ENCODE data around the gene DPEP2NB. TPM values are rescaled to one million over a fixed set of nuclear protein-coding genes. Genes with fewer than 3 reads are reported as not detected.
"Not testable (repeated sequence)": the region's sequence is repeated elsewhere in the genome, so short reads cannot be mapped to it uniquely, and the experiment has no call there.

The DPEP2NB gene, protein sequence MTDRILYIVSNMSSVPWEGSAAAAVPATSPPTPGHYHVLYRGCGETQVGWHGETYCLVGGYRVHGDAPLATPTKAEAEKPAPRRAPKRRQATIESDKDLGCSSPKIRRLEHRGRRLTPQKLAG
- total RNA-seq = not detected
- long read RNA-seq, donor 1 = 0 reads
- long read RNA-seq, donor 2 = 0 reads

DNA sequence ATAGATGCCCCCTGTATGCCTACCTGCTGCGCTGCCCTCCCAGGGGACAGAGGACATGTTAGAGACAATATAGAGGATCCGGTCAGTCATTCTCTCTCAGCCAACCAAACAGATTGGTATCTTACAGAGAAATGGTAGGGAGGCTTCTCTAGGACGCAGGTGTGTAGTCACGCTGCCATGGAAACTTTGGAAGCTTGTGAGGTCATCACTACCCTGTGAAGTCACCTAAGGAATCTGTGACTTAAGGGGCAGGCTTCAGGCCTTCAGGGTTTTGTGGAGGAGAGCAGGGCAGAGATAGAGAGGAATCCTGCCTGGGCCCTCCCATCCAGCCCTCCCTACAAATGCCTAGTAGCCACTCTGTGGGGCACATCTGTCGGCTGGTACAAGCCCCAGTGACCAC, at the start of gene DPEP2NB:
TSS of gene DPEP2NB (minus strand) at position 231 of the 400 bp plus-strand sequence. CDS start at position 90, 141 bp downstream.
- intact Hi-C loops (cut with DNase I) = no loop called here
- DNase-seq (ENCODE audit: low spot score) = no peak

DNA sequence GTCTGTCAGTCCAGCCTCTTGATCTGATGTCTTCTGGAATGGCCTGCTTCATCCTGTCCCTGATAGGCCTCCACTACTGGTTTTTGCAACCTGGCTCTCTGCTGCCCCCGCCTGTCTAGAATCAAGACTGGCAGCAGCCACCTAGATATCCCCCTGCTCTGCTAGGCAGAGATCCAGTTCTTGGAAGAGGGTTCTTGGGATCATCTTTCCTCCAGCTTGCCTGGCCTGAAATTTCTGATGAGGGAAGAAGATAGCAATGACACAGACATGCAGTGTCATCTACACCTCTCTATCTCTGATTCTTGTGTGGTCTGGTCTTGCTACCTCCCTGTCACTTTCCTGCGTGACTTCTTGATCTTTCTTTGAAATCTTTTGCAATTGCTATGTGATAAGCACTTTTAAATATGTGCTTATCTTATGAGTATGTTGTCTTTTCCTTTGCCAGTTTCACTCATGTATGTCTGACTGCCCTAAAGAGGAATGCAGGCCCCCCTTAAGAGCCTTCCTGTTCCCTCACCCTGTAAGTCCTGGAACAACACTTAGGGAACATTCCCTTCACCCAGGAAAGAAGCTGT, 49.2 kb upstream of the DPEP2NB start:
- peak; percentile 86 for DNase-seq (ENCODE audit: low spot score)
- intact Hi-C loops (cut with DNase I) = no loop called here

DNA sequence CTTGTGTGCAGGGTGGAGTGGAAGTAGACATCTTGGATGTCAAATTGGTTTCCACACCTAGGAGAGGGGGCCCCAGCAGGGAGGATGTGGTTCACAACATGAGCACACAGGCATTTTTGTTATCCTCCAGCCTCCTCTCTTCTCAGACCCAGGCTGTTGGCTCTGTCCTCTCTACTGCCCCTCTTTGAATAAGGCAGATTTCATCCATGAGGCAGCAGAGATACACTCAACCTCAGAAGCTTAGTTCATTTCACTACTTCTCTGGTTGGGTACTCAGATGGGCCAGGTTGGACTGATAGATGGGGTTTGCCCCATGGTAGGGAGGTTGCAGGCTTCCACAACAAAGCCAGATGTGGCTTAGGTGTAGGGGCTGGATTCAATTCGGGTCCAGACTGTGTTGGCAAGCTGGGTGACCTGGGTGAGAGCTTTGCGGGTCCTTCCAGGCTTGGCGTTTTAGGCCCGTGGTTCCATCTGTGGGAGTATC, 47.2 kb upstream of the DPEP2NB start:
- DNase-seq (ENCODE audit: low spot score) = no peak
- intact Hi-C loops (cut with DNase I) = no loop called here

DNA sequence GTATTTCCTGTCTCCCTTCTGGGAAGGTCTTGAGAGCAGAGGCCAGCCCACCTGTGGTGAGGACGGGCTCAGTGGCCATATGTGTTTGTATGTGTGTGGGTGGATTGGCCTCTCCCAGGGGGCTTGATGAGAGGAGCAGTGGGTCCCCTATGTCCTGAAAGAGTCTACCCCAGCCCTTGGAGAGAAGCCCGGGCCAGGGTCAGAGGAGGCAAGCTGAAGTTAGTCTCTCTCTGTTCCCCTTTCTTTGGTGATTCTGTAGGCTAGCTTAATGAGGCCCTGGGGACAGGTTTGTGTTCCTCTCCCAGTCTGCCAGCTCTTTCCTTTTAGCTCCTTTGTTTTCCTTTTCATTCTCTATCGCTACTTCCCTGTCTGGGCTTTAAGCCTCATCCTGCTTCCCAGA, 45.7 kb upstream of the DPEP2NB start:
- DNase-seq (ENCODE audit: low spot score) = no peak
- intact Hi-C loops (cut with DNase I) = no loop called here

DNA sequence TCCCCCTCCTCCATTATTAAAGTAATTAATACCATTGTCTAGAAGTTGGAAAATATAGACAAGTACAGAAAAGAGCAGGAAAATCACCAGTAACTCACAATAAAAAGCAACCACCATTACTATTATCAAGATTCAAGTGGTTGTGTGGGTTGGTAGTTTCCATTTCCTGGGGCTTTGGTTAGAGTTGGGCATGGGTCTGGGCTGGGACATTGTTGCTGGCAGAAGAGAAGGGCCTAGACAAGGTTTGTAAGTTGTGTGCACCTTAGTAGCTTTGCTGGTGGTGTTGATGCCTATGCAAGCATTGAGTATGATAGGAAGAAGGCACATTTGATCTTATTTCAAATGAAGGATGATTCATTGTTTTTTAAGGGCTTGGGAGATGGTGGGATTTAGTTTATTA, 44.1 kb upstream of the DPEP2NB start:
- intact Hi-C loops (cut with DNase I) = no loop called here
- no peak for DNase-seq (ENCODE audit: low spot score)

DNA sequence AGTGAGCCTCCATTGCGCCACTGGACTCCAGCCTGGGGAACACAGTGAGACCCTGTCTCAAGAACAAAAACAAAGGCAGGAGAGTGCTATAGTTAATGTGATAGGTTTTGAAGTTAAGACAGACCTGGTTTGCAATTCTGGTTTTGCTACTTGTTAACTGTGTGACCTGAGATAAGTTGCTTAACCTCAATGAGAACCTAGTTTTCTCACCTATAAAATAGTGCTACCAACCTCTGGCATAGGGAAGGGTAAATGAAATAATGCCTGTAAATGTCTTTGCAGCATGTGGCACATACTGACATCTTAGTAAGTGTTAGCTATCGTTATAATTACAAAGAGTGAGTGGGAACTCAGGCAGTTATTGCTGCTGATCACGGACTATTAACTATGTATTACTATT, 39.7 kb upstream of the DPEP2NB start:
- intact Hi-C loops (cut with DNase I) = no loop called here
- no peak for DNase-seq (ENCODE audit: low spot score)

DNA sequence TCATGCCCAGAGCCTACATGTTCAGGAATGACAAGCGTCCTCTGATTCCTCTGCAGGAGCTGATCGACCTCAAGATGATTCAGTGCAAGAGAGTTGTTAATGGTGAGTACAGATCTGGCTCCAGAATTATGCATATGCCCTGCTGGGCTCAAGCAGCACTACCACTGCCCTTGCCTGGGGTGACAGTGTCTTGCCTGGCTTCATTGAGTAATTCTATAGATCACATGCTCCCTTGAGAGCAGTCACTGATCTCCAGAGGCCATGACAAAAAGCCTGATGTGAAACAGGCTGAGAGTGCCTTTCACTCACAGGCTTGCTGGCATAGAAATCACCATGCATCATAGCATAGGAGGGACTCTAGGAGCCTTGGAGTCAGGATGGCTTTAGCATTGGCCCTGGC, 33.7 kb upstream of the DPEP2NB start:
- intact Hi-C loops (cut with DNase I) = loop anchor here in 1 of 2 donors (10.0 kb wide), 1 partner anchor 225 kb away; no protein-coding TSS in a partner anchor
- no peak for DNase-seq (ENCODE audit: low spot score)

DNA sequence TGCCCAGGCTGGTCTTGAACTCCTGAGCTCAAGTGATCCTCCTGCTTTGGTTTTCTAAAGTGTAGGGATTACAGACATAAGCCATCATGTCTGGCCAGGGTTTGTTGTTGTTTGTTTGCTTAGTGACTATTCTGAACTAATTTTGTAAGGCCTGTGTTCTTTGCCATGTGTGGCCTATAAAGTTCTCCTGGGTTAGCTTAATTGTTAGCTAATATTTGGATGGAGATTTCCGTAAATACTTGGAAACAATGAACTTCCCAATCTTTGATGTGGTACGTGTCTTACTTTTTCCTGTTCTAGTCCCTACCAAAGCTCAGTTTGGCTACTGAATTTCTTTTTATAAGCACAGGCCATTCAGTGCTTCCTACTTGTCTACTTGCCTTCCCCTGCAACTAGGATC, 32.3 kb upstream of the DPEP2NB start:
- DNase-seq (ENCODE audit: low spot score) = no peak
- intact Hi-C loops (cut with DNase I) = loop anchor here in 1 of 2 donors (10.0 kb wide), 1 partner anchor 223 kb away; no protein-coding TSS in a partner anchor

DNA sequence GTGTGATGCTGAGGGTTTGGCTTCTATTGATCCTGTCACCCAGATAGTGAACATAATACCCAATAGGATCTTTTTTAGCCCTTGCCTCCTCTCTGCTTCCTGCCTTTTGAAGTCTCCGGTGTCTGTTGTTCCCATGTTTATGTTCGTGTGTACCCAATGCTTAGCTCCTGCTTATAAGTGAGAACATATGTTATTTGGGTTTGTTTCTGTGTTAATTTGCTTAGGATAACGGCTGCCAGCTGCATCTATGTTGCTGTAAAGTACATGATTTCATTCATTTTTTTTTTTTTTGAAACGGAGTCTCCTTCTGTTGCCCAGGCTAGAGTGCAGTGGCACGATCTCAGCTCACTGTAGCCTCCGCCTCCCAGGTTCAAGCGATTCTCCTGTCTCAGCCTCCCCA, 30.4 kb upstream of the DPEP2NB start:
- DNase-seq (ENCODE audit: low spot score) = no peak
- intact Hi-C loops (cut with DNase I) = loop anchor here in 1 of 2 donors (10.0 kb wide), 1 partner anchor 221 kb away; no protein-coding TSS in a partner anchor

DNA sequence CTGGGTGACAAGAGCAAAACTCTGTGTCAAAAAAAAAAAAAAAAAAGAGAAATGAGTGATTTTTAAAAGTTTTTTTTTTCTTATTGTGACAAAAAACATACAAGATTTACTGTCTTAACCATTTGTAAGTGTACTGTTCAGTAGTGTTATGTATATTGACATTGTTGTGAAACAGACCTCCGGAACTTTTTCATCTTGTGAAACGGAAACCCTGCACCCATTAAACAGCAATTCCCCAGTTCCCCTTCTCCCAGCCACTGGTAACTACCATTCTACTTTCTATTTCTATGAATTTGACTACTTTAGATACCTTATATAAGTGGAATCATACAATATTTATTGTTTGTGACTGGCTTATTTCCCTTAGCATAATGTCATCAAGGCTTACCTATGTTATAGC, 26.1 kb upstream of the DPEP2NB start:
- no peak for DNase-seq (ENCODE audit: low spot score)
- intact Hi-C loops (cut with DNase I) = loop anchor here in 1 of 2 donors (5.0 to 10.0 kb wide), 2 partner anchors 49 to 217 kb away; no protein-coding TSS in a partner anchor

DNA sequence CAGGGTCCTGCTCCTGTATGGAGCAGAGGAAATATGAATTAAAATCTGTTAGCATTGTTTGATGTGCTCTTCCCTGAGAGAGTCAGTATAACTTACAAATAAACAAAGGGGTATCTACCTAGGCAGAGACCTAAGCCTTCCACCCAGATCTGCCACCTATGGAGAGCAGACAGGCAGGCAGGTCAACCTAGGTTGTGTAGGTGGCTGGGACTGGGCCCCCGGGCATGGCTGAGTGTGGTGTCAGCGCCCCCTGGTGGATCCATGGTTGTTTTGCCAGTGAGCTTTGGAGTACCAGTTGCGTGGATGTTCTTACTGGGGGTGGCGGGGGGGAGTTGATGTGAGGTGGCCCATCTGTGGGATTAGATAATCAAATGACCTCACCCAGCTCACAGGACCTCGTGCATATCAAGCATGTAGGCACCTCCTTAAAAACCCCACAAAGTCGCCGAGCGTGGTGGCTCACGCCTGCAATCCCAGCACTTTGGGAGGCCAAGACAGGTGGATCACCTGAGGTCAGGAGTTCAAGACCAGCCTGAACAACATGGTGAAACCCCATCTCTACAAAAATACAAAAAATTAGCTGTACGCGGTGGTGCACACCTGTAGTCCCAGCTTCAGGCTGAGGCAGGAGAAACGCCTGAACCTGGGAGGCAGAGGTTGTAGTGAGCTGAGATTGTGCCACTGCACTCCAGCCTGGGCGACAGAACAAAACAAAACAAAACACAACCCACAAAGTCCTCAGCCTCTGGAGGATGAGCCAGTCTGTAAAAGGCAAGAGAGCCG, 25.0 kb upstream of the DPEP2NB start:
- intact Hi-C loops (cut with DNase I) = loop anchor here in 1 of 2 donors (5.0 to 10.0 kb wide), 2 partner anchors 48 to 216 kb away; no protein-coding TSS in a partner anchor
- DNase-seq (ENCODE audit: low spot score) = peak; percentile 94

DNA sequence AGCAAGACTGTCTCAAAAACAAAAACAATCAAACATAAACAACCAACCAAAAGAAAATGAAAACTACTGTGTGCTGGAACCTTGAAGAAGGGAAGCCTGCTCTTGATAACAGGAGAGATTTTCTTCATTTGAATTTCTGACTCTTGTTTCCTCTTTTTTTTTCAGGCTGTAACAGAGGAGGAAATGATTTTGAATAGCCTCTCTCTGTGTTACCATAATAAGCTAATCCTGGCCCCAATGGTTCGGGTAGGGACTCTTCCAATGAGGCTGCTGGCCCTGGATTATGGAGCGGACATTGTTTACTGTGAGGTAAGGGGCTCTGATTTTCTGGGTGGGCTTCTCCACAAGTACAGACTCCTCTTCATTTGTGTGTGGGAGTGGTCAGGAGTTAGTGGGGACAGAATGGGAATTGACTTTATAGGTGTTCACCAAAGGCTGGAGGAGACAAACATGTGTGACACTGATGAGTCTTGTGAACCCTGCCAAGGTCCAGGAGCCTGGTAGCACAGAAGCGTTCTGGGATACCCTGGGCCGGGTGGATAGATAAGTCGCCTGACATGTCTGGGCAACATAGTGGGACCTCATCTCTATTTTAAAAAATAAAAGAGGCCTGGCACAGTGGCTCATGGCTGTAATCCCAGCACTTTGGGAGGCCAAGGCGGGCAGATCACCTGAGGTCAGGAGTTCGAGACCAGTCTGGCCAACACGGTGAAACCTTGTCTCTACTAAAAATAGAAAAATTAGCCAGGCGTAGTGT, 22.3 kb upstream of the DPEP2NB start:
- DNase-seq (ENCODE audit: low spot score) = no peak
- intact Hi-C loops (cut with DNase I) = no loop called here

DNA sequence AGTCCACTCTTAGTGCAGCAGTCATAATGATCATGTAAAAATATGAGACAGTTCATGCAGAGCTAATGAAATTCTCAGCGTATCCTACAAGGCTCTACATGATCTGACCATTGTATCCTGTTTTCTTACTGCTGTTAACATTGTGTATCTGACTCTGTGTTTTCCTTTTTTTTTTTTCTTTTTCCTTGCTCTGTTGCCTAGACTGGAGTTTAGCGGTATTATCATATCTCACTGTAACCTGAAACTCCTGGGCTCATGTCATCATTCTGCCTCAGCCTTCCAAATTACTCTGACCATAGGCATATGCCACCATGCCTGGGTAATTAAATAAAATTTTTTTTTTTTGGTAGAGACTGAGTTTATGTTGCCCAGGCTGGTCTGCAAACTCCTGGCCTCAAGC, 19.5 kb upstream of the DPEP2NB start:
- DNase-seq (ENCODE audit: low spot score) = no peak
- intact Hi-C loops (cut with DNase I) = no loop called here

DNA sequence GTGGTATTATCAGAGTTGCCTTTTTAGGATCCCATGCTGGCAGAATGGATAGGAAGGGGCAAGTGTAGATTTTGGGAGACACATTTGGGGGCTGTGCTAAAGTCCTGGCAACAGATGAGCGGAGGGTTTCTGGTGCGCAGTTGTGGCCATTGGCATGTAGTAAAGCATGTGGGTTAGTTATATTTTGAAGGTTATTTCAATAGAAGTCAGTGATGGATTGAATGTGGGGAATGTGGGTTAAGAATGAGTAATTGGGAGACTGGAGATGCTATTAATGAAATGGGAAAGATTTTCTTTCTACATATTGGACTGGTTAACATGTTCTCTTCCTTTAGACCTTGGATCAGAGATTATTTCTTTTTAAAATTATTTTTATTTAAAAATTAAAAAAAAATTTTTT, 17.4 kb upstream of the DPEP2NB start:
- DNase-seq (ENCODE audit: low spot score) = no peak
- intact Hi-C loops (cut with DNase I) = no loop called here

DNA sequence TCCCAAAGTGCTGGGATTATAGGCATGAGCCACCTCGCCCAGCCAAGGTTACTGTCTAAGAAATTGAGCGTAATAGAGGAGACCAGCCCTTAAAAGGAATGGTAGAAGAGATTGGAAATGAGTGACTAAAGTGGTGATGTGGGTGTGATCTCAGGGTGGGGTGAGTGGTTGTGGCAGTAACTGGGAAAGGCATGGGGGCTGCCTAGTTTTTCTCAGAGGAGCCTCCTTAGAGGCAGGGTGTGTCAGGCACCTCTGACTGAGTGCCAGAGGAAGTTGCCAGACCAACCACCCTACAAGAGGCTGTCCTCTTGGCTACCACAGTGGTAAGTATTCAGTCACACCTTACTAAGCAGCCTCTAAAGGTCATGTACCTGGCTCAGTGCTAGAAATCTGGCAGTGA, 16.2 kb upstream of the DPEP2NB start:
- intact Hi-C loops (cut with DNase I) = no loop called here

DNA sequence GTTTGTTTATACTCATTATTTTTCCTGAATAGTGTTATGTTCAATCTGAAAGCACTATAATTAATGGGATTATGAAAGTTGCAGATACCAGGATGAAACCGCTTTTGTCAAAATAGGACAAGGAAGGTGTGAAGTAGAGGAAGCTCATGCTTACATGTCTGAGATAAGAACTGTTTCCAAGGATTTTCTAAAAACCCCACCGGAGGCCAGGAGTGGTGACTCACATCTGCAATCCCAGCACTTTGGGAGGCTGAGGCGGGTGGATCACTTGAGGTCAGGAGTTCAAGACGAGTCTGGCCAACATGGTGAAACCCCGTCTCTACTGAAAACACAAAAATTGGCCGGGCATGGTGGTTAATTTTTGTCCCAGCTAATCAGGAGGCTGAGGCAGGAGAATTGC, 14.4 kb upstream of the DPEP2NB start:
- DNase-seq (ENCODE audit: low spot score); intact Hi-C loops (cut with DNase I): not testable (repeated sequence)

More for the DNA sequence above, 16.2 kb upstream of the DPEP2NB start:
- no peak for DNase-seq (ENCODE audit: low spot score)

DNA sequence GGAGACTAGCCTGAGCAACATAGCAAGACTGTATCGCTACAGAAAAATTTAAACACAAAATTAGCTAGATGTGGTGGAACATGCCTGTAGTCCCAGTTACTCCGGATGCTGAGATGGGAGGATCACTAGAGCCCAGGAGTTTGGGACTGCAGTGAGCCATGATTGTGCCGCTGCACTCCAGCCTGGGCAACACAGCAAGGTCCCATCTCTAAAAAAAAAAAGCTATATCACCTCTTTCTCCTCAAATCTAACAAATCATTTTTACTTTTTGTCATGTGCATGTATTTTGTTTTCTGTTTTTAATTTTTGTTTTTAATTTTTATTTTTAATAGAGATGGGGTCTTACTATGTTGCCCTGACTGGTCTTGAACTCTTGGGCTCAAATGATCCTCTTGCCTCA, 13.3 kb upstream of the DPEP2NB start:
- intact Hi-C loops (cut with DNase I) = no loop called here

DNA sequence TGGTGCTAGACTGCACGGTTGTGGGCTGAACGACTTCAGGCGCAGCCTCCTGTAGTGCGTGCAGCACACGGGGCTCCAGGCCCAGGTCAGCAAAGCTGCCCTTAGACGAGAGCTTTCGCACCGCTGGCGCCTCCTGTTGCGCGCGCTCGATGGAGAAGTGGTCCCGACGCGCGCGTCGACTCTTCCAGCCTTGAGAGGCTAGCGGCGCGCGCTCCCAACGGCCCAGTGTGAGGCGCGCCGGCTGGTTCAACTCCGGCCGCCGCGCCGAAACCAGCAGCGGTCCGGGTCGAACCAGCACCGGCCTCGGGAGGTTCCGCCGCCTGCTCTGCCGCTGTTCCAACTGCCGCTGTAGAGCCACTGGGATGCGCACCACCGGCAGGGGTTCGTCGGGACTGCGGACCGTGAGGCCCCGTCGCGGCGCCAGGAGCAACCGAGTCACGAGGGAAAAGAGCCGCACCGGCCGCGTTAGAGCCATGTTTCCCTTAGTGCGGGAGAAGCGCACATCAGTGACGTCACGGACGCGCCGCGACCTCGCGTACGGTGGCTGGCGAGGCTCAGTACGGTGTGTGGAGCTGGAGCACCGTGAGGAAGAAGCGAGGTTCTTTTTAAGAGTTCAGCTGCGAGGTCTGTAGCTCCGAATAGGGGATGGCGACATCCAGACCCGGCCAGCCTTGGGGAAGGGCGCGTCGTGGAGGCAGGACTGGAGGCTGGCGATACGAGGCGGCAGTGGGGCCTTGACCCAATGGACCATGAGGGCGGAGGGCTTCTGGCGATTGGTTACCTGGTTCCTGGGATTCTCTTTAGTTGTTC, 7.2 kb upstream of the DPEP2NB start, which contains the start of the genes DDX28 and DUS2:
TSS of gene DDX28 (minus strand) at position 505 of the 810 bp plus-strand sequence. CDS start at position 475, 30 bp downstream.
TSS of gene DUS2 (plus strand) at position 557 of the 810 bp plus-strand sequence. CDS start 14,740 bp downstream, outside the sequence.
- intact Hi-C loops (cut with DNase I) = no loop called here
- DNase-seq (ENCODE audit: low spot score) = peak; percentile 98

More for the DNA sequence above, 13.3 kb upstream of the DPEP2NB start:
- DNase-seq (ENCODE audit: low spot score) = no peak

Data from posterior vena cava (tissue), 2 donors.